GM18526 (cell line): ENCODE results near the gene DNAH14.

Experiments
- POLR2A ChIP-seq: IDR thresholded peaks from 3 replicates; pipeline ENCODE4 v1.6.1; 2011; ENCODE audit not compliant: insufficient read length; ENCODE audit errors: extremely low read depth

DNAH14 gene

DNA sequence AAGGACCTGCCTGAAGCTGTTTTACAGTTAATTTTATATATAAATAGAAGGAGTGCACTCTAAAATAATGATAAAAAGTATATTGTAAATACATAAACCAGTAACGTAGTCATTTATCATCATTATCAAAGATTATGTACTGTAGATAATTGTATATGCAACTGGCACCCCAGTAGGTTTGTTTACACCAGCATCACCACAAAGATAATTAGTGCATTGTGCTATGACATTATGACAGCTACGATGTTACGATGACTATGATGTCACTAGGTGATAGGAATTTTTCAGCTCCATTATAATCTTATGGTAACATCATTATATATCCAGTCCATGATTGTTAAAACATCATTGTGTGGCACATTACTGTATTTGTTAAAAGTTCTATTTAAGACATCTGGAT is 313.1 kb downstream of the DNAH14 start:
- no peak for TF ChIP-seq POLR2A

DNA sequence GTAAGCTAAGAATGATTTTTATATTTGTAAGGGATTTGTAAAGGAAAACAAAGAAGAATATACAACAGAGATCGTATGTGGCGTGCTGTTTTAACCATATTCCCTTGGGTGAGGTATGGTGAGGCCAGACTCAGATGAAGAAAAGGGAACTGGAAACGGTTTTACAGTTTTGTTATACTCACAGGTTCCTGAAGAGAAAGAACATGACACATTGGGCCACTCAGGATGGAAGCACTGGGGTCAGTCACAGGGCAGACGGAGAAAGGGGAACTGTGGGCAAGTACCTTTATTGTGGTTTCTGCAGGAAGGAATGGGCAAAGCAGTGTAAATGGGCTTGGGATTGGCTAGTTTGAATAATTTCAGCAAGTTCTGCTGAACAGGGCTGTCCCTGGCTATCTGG is 321.0 kb downstream of the DNAH14 start:
- no peak for TF ChIP-seq POLR2A

- TF ChIP-seq POLR2A = no peak
Measured at GRCh38 chr1:225253173-225253572, 323.7 kb downstream of the DNAH14 start.

DNA sequence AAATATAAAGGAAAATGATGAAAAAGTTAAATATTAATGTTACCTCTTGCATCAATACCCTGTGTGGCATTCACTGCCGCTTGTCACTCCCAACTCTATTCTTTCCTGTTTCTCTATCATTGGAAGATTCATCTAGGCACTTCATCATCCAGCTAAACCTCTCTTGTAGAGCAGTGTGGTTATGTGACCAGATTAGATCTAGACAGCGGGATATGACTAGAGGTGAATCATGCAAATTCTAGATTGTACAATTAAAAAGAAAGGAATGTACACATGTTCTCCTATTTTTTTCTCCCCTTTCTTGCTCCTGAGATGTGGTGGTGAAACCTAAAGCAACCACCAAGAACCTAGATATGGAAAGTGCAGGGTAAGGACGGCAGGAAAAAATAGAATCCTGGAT is 324.3 kb downstream of the DNAH14 start:
- TF ChIP-seq POLR2A = no peak

DNA sequence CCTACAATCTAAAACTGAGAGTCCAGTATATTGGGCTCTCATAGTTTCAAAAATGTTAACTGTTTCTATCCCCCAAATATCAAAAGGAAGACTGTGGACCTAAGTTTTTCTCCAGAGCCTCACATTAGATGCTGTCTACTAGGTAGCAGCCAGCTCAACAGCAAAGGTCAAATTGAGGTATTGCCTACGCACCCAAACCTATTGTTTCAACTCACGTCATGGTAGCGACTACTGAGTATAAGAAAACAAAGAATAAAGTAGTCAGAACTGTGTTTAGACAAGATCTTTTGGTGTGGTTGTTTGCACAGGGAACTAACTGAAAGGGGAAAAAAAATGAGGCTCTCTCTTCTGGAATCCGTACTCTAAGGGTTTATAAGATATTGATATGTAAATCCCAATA is 325.2 kb downstream of the DNAH14 start:
- no peak for TF ChIP-seq POLR2A

- TF ChIP-seq POLR2A = no peak
Measured at GRCh38 chr1:225257081-225257480, 327.6 kb downstream of the DNAH14 start.

DNA sequence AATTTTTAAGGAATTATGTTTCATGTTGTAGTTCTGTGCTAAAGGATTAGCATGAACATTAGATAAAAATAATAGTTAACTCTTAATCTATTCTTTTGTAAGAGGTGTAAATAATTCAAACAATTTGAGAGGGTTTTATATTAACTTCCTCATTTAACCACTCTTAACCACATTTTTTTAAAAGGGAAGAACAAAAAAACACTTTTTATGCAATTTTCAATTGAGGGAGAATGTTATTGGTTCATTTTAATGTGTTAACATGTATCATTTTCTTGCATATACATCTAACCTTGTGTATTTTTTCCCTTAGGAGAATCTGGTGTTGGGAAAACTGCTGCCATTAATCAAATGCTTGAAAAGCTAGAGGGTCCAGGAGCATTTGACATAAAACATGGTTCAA is 329.3 kb downstream of the DNAH14 start:
- no peak for TF ChIP-seq POLR2A

- no peak for TF ChIP-seq POLR2A
Measured at GRCh38 chr1:225259542-225259941, 330.1 kb downstream of the DNAH14 start.

GRCh38 chr1:225260319-225260718 is 330.8 kb downstream of the DNAH14 start:
- TF ChIP-seq POLR2A = no peak

DNA sequence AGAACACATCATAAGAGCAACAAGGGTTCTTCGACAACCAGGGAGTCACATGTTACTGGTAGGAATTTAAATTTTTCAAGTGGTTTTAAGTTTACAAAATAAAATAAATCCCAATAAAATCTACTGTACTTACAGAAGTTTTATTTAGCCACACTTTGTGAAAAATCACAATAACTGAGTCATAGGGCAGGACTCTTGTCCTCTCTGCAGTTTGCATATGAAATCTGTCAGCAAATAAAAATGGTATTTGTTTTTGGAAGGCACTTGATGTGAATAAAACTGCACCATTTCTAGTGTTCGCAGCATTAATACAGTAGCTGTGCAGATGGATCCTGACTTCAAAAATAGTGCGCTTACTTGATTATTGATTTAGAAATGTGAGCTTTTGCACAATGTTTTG is 348.0 kb downstream of the DNAH14 start:
- TF ChIP-seq POLR2A = no peak

- TF ChIP-seq POLR2A = no peak
Measured at GRCh38 chr1:225280563-225280962, 351.1 kb downstream of the DNAH14 start.

GRCh38 chr1:225290244-225290643 is 360.8 kb downstream of the DNAH14 start:
- TF ChIP-seq POLR2A = no peak

GRCh38 chr1:225299624-225300023 is 370.1 kb downstream of the DNAH14 start:
- no peak for TF ChIP-seq POLR2A

DNA sequence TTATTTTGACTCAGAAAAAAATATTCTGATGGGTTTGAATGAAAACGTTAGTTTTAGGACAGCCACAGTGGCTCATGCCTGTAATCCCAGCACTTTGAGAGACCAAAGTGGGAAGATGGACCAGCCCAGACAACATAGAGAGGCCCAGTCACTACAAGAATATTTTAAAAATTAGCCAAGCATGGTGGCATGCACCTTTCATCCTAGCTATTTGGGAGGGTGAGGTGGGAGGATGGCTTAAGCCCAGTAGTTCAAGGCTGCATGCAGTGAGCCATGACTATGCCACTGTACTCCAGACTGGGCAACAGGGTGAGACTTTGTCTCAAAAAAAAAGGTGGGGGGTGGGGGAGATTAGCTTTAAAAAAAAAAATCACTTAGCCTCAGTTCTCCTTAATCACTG is 370.9 kb downstream of the DNAH14 start:
- no peak for TF ChIP-seq POLR2A

DNA sequence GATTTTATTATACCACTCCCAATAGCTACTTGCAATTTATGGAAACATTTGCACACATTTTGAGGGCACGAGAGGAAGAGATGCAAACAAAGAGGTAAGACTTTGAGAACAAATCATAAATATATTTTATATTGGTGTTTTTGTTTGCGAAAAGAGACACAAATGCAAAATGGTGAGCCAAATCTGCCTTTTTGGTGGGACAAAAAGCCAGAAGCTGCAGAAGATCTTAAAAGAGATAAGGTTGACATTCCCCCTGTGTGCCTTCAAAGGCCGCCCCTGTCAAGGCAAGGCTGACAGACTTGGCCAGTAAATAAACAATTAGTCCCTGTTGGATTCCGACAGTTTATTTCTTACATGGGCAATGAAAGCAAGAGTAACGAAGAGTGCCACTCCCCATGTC is 375.5 kb downstream of the DNAH14 start:
- no peak for TF ChIP-seq POLR2A

DNA sequence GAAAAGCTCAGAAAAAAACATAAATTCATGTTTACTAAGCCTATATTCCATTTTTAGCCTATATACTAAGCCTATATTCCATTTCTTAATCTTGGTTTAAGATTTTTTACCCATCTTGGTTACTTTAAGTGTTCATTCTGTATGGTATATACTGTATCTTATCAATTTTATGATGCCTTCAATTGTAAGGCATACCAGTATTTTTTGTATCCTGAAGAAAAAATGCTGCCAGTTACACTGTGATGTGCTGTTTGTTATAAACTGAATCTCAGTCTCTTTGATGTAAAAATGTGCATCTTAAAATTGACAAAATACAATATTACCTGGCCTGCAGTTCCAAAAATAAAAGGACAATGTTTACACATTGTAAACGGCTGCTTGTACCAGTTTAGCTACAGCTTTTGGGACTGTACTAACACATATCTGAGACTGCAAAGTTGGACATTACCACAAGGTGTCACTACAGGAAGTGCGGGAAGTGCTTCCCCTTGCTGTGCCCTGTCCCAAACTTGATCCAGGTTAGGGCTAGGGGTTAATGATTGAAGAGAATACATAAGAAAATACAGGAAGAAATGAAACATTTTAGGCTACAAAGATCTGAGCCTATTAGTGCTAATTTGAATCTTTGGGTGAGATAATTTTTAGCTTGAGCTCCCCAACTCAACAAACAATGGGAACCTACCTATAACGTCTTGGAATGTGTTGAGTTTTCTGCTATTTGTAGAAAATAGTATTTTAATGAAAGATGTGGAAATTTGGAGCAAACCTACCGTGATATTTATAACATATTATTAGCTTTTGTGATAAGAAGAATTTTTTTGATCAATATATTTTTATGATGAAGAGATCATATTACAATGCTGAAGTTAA is 389.5 kb downstream of the DNAH14 start:
- TF ChIP-seq POLR2A = no peak

- TF ChIP-seq POLR2A = no peak
Measured at GRCh38 chr1:225319871-225320270, 390.4 kb downstream of the DNAH14 start.
